Panc1 (cell line): Measurements from ENCODE around the gene METTL6. TPM values are rescaled to one million over a fixed set of nuclear protein-coding genes. Genes with fewer than 3 reads are reported as not detected.

ENCODE experiments used
- ATAC-seq: fragments of 200-7000 bp; cut with Tn5 transposase; 2 replicates; pipeline ENCODE4 v1.9.1; 2020; ENCODE audit warnings: mild to moderate bottlenecking, moderate library complexity
- BruUV-seq: library from RNA; stranded (reverse); fragments of 400-500 nt; replicated peaks from 2 replicates; lab custom pipeline; 2021; lab: Mats Ljungman, UMichigan
- CTCF ChIA-PET: fragments of 300-600 bp; sonication (Branson Sonifier 250); formaldehyde crosslinking; loops from one replicate; lab custom pipeline; 2022; ENCODE audit warnings: antibody characterized with exemption; lab: Charles Lee
- POLR2A ChIA-PET: fragments of 300-600 bp; sonication (Branson Sonifier 250); formaldehyde crosslinking; loops from one replicate; lab custom pipeline; 2022; ENCODE audit warnings: antibody characterized with exemption; lab: Charles Lee
- DNase-seq: peaks from one replicate; pipeline ENCODE4 v3.0.0-alpha.2; 2010; ENCODE audit warnings: low read depth, low spot score
- H3K27ac ChIP-seq: 2 replicates; pipeline ENCODE4 v1.5.1; 2011; ENCODE audit warnings: mild to moderate bottlenecking, low read length, inconsistent platforms
- H3K27me3 ChIP-seq: fragments of 200-500 bp; sonication (Bioruptor generic); 2 replicates; pipeline ENCODE4 v1.6.0; 2014; ENCODE audit warnings: low read length, inconsistent platforms; ENCODE audit not compliant: control insufficient read depth, insufficient read depth
- H3K36me3 ChIP-seq: fragments of 200-500 bp; sonication (Bioruptor generic); 2 replicates; pipeline ENCODE4 v1.5.1; 2014; ENCODE audit warnings: inconsistent platforms, mild to moderate bottlenecking, low read length, moderate library complexity; ENCODE audit not compliant: control insufficient read depth, insufficient read depth
- H3K4me1 ChIP-seq: 2 replicates; pipeline ENCODE4 v1.5.1; 2011; ENCODE audit warnings: inconsistent platforms, mild to moderate bottlenecking, low read length, moderate library complexity; ENCODE audit not compliant: control insufficient read depth, insufficient read depth
- H3K4me3 ChIP-seq, 2 experiments: 2 replicates each; pipeline ENCODE4 v1.5.1; 2011 to 2012; ENCODE audit warnings: low read depth in 2 of 2, low read length in 2 of 2, mild to moderate bottlenecking in 2 of 2, inconsistent platforms in 1 of 2, moderate library complexity in 1 of 2
- H3K9me3 ChIP-seq: fragments of 200-500 bp; sonication (Bioruptor generic); 2 replicates; pipeline ENCODE4 v1.5.1; 2014; ENCODE audit warnings: low read depth, mild to moderate bottlenecking, inconsistent platforms, low read length, moderate library complexity; ENCODE audit not compliant: control insufficient read depth, insufficient read depth
- POLR2AphosphoS5 ChIP-seq: IDR thresholded peaks from 2 replicates; pipeline ENCODE4 v1.6.1; 2012; ENCODE audit warnings: mild to moderate bottlenecking, low read depth, low read length, moderate library complexity
- SIN3A ChIP-seq: IDR thresholded peaks from 2 replicates; pipeline ENCODE4 v1.6.1; 2012; ENCODE audit warnings: low read depth, mild to moderate bottlenecking, low read length, moderate library complexity, borderline replicate concordance; ENCODE audit not compliant: insufficient read depth
- TCF7L2 ChIP-seq: IDR thresholded peaks from 2 replicates; pipeline ENCODE4 v1.6.1; 2011; ENCODE audit warnings: mild to moderate bottlenecking, low read depth, low read length, inconsistent platforms
- in situ Hi-C: cut with HindIII; loops from 2 replicates; pipeline ENCODE4 v1.10.0; 2016; ENCODE audit warnings: low sequenced_read_pairs, low pct_unique_long_range_greater_than_20kb
- intact Hi-C: fragments of 100-400 bp; cut with micrococcal nuclease; formaldehyde crosslinking; loops from one replicate; pipeline ENCODE4 v1.10.0; 2022; ENCODE audit not compliant: unreplicated experiment
- total RNA-seq: library from RNA; stranded (reverse); gene quantifications from one replicate; pipeline ENCODE4 v1.2.1, GENCODE V29; 2021; ENCODE audit not compliant: unreplicated experiment
- TF ChIP-seq, protein P1 (sequence below), 2 experiments: IDR thresholded peaks; 2 replicates each; pipeline ENCODE4 v1.6.1; 2011 to 2012; ENCODE audit warnings: low read depth in 2 of 2, control low read depth in 1 of 2, low read length in 1 of 2, mild to moderate bottlenecking in 1 of 2, moderate library complexity in 1 of 2; ENCODE audit not compliant: insufficient read depth in 1 of 2
- TF ChIP-seq, protein P2 (sequence below): fragments of 450-650 bp; IDR thresholded peaks from 2 replicates; pipeline ENCODE4 v1.5.1; 2017; ENCODE audit warnings: mild to moderate bottlenecking

METTL6 gene
- total RNA-seq, 1 experiment from 2014 or later, result 16.5 TPM

DNA sequence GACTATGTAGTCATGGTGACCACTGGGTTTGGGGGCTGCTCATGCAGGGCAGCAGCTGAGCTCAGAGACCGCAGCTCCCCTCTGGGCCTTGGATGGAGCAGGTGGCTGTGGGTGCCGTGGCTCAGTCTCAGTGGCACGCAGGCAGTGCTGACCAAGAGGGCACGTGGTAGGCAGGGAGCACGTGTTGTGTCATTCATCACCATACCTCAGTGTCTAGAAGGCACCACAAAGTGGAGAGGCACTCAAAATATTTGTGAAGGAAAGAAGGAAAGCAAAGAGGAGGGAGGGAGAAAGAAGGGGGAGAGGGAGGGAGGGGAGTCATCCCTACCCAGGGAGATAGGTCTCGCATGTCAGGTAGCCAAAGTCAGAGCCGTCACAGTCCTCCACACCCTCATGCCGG, 26.2 kb upstream of the METTL6 start:
- POLR2A ChIA-PET, result no interaction called here
- H3K4me1 ChIP-seq, result no peaks in the 10 kb centered on the region
- TF ChIP-seq POLR2AphosphoS5 (no peak), SIN3A (no peak), TCF7L2 (no peak)
- TF ChIP-seq, protein P1, sequence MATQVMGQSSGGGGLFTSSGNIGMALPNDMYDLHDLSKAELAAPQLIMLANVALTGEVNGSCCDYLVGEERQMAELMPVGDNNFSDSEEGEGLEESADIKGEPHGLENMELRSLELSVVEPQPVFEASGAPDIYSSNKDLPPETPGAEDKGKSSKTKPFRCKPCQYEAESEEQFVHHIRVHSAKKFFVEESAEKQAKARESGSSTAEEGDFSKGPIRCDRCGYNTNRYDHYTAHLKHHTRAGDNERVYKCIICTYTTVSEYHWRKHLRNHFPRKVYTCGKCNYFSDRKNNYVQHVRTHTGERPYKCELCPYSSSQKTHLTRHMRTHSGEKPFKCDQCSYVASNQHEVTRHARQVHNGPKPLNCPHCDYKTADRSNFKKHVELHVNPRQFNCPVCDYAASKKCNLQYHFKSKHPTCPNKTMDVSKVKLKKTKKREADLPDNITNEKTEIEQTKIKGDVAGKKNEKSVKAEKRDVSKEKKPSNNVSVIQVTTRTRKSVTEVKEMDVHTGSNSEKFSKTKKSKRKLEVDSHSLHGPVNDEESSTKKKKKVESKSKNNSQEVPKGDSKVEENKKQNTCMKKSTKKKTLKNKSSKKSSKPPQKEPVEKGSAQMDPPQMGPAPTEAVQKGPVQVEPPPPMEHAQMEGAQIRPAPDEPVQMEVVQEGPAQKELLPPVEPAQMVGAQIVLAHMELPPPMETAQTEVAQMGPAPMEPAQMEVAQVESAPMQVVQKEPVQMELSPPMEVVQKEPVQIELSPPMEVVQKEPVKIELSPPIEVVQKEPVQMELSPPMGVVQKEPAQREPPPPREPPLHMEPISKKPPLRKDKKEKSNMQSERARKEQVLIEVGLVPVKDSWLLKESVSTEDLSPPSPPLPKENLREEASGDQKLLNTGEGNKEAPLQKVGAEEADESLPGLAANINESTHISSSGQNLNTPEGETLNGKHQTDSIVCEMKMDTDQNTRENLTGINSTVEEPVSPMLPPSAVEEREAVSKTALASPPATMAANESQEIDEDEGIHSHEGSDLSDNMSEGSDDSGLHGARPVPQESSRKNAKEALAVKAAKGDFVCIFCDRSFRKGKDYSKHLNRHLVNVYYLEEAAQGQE (IDR thresholded peaks at IDR 0.05; ENCODE audit: insufficient read depth in 1 of 2, low read depth in 2 of 2, low read length in 1 of 2), result no peak
- TF ChIP-seq, protein P2, sequence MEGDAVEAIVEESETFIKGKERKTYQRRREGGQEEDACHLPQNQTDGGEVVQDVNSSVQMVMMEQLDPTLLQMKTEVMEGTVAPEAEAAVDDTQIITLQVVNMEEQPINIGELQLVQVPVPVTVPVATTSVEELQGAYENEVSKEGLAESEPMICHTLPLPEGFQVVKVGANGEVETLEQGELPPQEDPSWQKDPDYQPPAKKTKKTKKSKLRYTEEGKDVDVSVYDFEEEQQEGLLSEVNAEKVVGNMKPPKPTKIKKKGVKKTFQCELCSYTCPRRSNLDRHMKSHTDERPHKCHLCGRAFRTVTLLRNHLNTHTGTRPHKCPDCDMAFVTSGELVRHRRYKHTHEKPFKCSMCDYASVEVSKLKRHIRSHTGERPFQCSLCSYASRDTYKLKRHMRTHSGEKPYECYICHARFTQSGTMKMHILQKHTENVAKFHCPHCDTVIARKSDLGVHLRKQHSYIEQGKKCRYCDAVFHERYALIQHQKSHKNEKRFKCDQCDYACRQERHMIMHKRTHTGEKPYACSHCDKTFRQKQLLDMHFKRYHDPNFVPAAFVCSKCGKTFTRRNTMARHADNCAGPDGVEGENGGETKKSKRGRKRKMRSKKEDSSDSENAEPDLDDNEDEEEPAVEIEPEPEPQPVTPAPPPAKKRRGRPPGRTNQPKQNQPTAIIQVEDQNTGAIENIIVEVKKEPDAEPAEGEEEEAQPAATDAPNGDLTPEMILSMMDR, result no peak
- no peaks in the 10 kb centered on the region for H3K9me3 ChIP-seq
- no TSS peak for BruUV-seq
- CTCF ChIA-PET, result no interaction called here
- DNase-seq (no peak), ATAC-seq (no peak)
- in situ Hi-C loops, result no loop called here
- intact Hi-C loops, result no loop called here
- no peaks in the 10 kb centered on the region for H3K27me3 ChIP-seq
- H3K4me3 ChIP-seq, result no peak overlapping the region
- H3K27ac ChIP-seq, result no peak overlapping the region
- no peaks in the 10 kb centered on the region for H3K36me3 ChIP-seq

DNA sequence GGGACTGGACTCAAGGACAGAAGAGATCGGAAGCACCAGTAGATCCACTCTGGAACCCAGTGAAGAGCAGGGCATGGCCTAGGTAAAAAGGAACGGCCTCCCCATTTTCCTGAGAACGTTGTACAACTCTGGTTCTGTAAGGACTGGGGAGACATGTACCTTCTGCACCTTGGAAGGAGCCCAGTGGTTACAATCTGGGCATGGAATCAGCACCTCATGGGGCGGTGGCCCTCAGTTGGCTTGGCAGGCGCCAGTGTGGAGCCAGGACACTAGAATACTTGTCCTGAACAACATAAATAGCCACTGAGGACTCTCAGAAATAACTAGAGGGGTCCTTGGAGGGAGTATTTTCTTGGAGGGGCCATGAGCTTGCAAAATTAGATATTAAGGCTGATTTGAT, 25.6 kb upstream of the METTL6 start:
- no peak overlapping the region for H3K4me3 ChIP-seq
- intact Hi-C loops, result no loop called here
- DNase-seq, result no peak
- no TSS peak for BruUV-seq
- ChIA-PET CTCF (no interaction called here), POLR2A (no interaction called here)
- no peaks in the 10 kb centered on the region for H3K36me3 ChIP-seq
- in situ Hi-C loops, result no loop called here
- no peak overlapping the region for H3K27ac ChIP-seq
- no peaks in the 10 kb centered on the region for H3K27me3 ChIP-seq
- no peaks in the 10 kb centered on the region for H3K9me3 ChIP-seq
- no peaks in the 10 kb centered on the region for H3K4me1 ChIP-seq
- no peak for ATAC-seq
- TF ChIP-seq, protein P1 (IDR thresholded peaks at IDR 0.05; ENCODE audit: insufficient read depth in 1 of 2, low read depth in 2 of 2, low read length in 1 of 2), result no peak
- no peak for TF ChIP-seq POLR2AphosphoS5
- no peak for TF ChIP-seq SIN3A
- no peak for TF ChIP-seq TCF7L2
- TF ChIP-seq, protein P2, result no peak
